HUES48 (cell line): ENCODE results near the gene SNRPA1.

ENCODE experiments used
- H3K27ac ChIP-seq: one replicate; pipeline ENCODE4 v1.7.0; 2013; ENCODE audit warnings: low read depth, low read length, inconsistent platforms
- H3K27me3 ChIP-seq: 2 replicates; pipeline ENCODE4 v1.6.1; 2013; ENCODE audit warnings: mild to moderate bottlenecking, low read length; ENCODE audit not compliant: control insufficient read depth, insufficient read depth
- H3K36me3 ChIP-seq: 2 replicates; pipeline ENCODE4 v1.6.1; 2013; ENCODE audit warnings: low read length; ENCODE audit not compliant: control insufficient read depth, insufficient read depth
- H3K4me1 ChIP-seq: 2 replicates; pipeline ENCODE4 v1.6.1; 2013; ENCODE audit warnings: mild to moderate bottlenecking, low read length; ENCODE audit not compliant: control insufficient read depth, insufficient read depth
- H3K4me3 ChIP-seq: 2 replicates; pipeline ENCODE4 v1.5.1; 2013; ENCODE audit warnings: mild to moderate bottlenecking, low read depth, low read length
- H3K9ac ChIP-seq: 2 replicates; pipeline ENCODE4 v1.6.1; 2013; ENCODE audit warnings: mild to moderate bottlenecking, low read depth, low read length, moderate library complexity
- H3K9me3 ChIP-seq: 2 replicates; pipeline ENCODE4 v1.6.1; 2013; ENCODE audit warnings: low read length; ENCODE audit not compliant: control insufficient read depth, insufficient read depth

SNRPA1 gene

DNA sequence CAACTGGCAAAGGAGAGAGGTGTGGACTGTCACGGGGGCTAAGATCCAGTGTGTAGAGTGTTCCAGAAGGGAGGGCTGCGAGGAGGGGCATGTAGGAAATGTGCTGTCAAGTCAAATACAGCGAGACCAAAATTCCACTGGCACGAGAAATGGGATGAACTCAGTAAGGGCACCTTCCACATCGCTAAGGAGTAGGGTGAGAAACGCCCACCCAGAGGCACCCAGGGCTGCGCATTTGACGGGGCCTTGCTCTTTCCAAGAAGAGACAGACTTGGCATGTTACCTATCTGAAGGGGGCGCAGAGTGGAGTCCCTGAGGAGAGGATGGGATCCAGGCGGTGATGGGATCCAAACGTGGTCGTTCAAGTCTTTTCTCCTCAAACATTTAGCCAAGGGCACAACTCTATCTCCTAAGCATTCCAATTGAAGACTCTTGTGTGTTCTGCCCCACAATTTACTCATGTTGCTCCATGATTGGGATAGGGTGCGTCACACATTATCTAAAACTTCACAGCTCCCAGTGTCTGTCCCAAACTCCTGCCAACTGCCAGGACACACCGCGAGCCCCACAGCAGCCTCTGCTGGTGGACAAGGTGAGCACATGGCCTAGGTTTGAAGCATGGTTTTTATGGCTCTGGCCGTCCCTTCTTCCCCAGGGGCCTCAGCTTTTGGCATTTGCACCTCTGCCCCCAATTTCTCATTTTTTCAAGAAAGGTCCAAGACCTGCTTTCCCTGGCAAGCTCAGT, 25.4 kb downstream of the SNRPA1 start:
- H3K36me3 ChIP-seq = peaks cover 53% of the 10 kb centered on the region
- H3K27ac ChIP-seq = no peak overlapping the region
- no peaks in the 10 kb centered on the region for H3K9me3 ChIP-seq
- H3K27me3 ChIP-seq = no peaks in the 10 kb centered on the region
- no peak overlapping the region for H3K9ac ChIP-seq
- no peak overlapping the region for H3K4me3 ChIP-seq
- 0 out of 2 replicates have a peak, but pooled peaks cover 4% of the 10 kb centered on the region for H3K4me1 ChIP-seq

DNA sequence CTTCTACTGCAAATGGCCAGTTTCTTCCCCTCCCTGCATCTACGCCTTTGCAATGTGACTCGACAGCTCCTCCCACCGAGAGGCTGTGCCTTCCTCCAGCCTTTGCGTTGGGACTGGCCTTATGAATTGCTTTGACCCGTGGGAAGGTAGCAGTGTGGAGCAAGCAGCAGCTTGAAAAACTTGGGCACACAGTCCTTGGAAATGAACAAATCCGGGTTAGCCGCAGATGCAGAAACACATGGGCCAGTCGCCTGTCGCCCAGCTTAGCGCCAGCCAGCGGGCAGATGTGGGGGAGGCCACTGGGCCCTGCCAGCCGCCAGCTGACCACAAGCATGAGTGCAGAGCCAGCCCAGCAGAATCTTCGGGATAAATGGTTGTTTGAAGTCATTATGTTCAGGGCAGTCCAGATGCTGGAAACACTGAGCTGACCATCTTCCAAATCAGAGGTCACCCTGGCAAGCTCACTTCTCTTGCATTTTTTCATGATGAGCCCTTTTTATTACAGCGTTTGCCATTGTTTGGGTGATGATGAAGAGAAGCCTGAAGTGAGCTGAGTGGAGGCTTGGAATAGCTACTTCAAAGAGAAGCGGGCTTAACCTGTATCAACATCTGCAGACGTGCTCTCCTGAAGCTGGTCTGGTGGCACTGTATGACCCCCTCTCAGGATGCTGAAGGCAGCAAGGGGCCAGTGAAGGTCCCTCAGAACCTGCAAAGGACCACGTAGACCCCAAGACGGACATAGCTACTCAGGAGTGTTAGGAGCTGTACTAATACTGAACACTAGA, 27.5 kb downstream of the SNRPA1 start:
- no peak overlapping the region for H3K27ac ChIP-seq

DNA sequence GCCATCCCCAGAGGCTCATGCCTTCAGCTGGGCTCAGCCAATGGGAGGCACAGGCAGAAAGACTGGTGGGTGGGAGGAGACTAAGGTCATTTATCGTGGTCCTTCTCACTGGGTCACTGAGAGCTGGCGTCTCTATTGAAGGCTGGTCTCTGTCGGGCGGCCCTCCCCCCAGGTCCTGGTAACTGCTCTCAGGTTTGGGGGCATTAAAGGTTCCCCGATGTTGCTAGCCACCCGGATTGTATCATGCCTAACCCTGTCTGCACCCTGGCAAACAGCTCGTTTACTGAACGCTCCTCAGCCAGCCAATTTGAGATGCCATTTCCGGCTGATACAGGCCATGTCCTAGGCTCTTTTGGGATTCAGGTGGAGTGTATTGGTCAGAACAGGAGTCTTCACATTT, 28.3 kb downstream of the SNRPA1 start:
- Histone ChIP-seq H3K36me3 (peaks cover 24% of the 10 kb centered on the region), H3K4me1 (0 out of 2 replicates have a peak, but pooled peaks cover 4% of the 10 kb centered on the region), H3K9ac (no peak overlapping the region), H3K4me3 (no peak overlapping the region), H3K27me3 (no peaks in the 10 kb centered on the region), H3K9me3 (no peaks in the 10 kb centered on the region), H3K27ac (no peak overlapping the region)

More for the DNA sequence above, 27.5 kb downstream of the SNRPA1 start:
- Histone ChIP-seq H3K27me3 (no peaks in the 10 kb centered on the region), H3K4me1 (0 out of 2 replicates have a peak, but pooled peaks cover 4% of the 10 kb centered on the region), H3K9ac (no peak overlapping the region), H3K9me3 (no peaks in the 10 kb centered on the region), H3K4me3 (no peak overlapping the region), H3K36me3 (peaks cover 31% of the 10 kb centered on the region)

DNA sequence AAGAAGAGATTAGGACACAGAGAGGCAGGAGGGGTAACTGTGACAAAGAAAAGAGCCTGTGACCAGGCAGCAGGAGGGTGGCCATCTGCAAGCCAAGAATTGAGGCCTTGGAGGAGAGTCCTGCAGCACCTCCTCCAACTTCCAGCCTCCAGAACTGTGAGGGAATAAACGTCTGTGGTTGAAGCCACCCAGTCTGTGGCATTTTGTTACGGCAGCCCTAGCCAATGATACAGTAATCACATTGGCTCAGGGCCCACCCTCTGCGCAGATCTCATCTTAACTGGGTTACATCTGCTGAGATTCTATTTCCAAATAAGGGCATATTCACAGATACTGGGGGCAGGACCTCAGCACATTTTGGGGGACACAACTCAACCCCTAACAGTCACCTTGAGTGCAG, 29.0 kb downstream of the SNRPA1 start:
- Histone ChIP-seq H3K4me3 (no peak overlapping the region), H3K27me3 (no peaks in the 10 kb centered on the region), H3K9me3 (no peaks in the 10 kb centered on the region), H3K27ac (no peak overlapping the region), H3K36me3 (peaks cover 17% of the 10 kb centered on the region), H3K4me1 (0 out of 2 replicates have a peak, but pooled peaks cover 4% of the 10 kb centered on the region), H3K9ac (no peak overlapping the region)

DNA sequence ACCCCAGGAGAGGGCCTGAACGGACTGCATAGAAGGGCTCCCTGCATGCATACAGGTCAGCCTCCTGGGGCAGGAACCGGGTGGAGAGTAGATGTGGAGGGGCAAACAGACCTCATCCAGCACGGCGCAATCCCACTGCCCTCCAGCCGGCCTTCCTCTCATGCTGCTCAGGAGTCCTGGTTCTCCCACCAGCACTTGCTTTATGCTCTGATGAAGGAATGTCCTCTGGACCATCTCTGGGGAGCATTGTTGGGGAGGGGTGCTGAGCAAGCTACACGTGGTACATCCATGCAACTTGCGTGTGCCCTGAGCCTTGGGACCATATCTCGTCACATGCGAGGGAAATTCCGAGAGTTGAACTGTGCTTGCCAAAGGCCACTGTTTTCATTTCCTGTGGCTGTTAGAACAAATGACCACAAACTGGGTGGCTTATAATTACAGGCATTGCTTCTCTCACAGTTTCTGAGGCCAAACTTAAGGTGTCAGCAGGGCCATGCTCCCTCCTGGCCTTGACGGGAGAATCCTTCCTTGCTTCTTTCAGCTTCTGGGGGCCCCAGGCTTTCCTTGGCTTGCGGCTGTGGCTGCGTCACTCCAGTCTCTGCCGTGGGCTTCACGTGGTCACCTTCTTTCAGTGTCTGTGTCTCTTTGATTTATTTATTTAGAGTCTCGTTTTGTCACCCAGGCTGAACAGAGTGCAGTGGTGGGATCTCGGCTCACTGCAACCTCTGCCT, 30.0 kb downstream of the SNRPA1 start:
- Histone ChIP-seq H3K4me3 (no peak overlapping the region), H3K27me3 (no peaks in the 10 kb centered on the region), H3K27ac (no peak overlapping the region), H3K9ac (no peak overlapping the region), H3K9me3 (no peaks in the 10 kb centered on the region), H3K4me1 (0 out of 2 replicates have a peak, but pooled peaks cover 4% of the 10 kb centered on the region), H3K36me3 (peaks cover 7% of the 10 kb centered on the region; the same call in 1 of the 2 replicates)

DNA sequence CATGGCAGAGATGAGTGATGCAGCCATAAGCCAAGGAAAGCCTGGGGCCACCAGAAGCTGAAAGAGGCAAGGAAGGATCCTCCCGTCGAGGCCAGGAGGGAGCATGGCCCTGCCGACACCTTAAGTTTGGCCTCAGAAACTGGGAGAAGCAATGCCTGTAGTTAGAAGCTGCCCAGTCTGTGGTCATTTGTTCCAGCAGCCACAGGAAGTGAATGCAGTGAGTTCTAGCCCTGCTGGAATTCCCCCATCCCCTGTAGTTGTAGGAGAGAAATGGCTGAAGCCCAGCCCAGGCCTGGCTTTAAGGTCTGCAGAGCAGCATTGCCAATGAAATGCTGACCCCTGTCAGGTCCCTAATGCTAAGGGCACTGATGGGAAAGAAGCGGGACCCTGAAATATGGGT, 31.0 kb downstream of the SNRPA1 start:
- Histone ChIP-seq H3K4me3 (no peak overlapping the region), H3K9me3 (no peaks in the 10 kb centered on the region)

DNA sequence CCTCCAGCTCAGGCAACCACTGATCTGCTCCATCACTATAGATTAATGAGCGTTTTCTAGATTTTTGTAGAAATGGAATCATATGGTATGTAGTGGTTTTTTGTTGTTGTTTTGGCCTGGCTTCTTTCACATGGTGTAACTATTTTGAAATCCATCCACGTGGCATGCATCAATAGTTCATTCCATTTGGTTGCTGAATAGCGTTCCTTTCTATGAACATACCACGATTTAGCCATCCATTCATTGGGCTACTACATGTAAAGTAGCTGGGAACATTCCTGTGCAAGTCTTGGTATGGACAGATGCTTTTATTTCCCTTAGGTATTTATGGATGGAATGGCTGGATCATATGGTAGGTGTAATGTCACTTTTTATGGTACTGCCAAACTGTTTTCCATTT, 32.5 kb downstream of the SNRPA1 start:
- no peaks in the 10 kb centered on the region for H3K9me3 ChIP-seq
- H3K36me3 ChIP-seq = no peaks in the 10 kb centered on the region
- no peak overlapping the region for H3K27ac ChIP-seq
- H3K4me1 ChIP-seq = peaks cover 12% of the 10 kb centered on the region
- no peak overlapping the region for H3K9ac ChIP-seq
- H3K27me3 ChIP-seq = no peaks in the 10 kb centered on the region
- no peak overlapping the region for H3K4me3 ChIP-seq

More for the DNA sequence above, 31.0 kb downstream of the SNRPA1 start:
- Histone ChIP-seq H3K9ac (no peak overlapping the region), H3K36me3 (no peaks in the 10 kb centered on the region), H3K27ac (no peak overlapping the region), H3K4me1 (0 out of 2 replicates have a peak, but pooled peaks cover 4% of the 10 kb centered on the region), H3K27me3 (no peaks in the 10 kb centered on the region)

DNA sequence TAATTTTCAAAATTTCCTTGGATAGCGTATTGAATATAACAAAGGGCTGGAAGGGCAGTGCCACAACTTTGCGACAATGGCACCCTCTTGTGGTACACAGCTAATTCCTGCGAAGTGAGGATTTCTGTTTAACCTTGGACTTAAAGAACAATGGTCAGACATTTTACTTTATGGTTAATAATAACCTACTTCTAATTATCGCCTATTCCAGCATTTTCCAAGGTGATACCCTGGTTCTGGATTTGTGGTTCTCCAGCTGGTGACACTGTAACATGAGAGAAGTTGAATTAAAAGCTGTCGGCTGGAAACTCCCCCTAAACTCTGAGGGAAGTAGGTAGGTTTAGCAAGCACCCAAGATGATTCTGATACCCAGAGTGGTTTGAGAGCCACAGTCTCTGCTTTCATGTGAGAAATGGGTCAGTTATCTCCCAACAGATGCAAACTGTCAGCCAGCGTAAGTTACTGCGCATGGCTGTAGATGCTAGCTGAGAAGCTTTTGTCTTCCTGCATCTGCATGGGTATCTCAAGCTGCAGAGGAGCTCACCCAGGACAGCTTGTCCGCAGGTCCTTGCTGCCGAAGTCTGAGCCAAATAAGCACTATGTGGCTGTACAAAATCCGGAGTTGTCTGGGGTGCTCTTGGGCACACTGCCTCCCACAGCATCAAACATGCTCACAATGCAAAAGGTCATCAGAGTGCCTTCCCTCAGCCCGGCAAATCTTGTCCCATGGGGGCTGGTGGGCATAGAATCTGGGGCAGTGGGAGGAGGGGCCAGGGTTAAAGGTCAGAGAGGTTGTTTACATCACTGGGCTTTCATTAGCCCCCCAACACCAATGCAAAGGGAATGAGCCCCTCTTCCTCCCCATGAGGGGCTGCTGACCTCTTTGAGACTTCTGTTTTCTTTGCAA, 36.6 kb downstream of the SNRPA1 start:
- H3K4me1 ChIP-seq = peaks cover 15% of the 10 kb centered on the region
- H3K4me3 ChIP-seq = no peak overlapping the region
- no peaks in the 10 kb centered on the region for H3K27me3 ChIP-seq
- H3K9me3 ChIP-seq = no peaks in the 10 kb centered on the region
- no peak overlapping the region for H3K27ac ChIP-seq
- peak overlapping the region; percentile 25; the same call in 1 of the 2 replicates for H3K9ac ChIP-seq
- no peaks in the 10 kb centered on the region for H3K36me3 ChIP-seq

DNA sequence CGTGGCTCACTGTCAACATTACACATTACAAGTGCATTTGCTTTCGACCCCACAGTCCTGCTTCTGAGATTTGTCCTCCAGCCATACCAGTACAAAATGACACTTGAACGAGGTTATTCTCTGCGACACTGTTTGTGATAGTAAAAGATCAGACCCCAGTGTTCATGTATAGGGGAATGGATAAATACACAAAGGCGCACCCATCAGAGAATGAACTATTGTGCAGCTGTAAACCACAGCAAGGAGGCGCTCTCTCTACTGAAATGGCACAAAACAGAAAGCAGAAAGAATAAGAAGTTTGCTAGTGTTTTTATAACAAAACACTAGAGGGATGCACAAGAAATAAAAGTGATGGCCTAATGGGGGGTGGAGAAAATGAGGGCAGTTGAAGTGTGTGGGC, 38.3 kb downstream of the SNRPA1 start:
- peaks cover 23% of the 10 kb centered on the region for H3K4me1 ChIP-seq
- H3K27ac ChIP-seq = no peak overlapping the region
- no peak overlapping the region for H3K4me3 ChIP-seq
- no peaks in the 10 kb centered on the region for H3K36me3 ChIP-seq
- H3K9me3 ChIP-seq = no peaks in the 10 kb centered on the region
- H3K27me3 ChIP-seq = peaks cover 8% of the 10 kb centered on the region; the same call in 1 of the 2 replicates
- H3K9ac ChIP-seq = no peak overlapping the region

DNA sequence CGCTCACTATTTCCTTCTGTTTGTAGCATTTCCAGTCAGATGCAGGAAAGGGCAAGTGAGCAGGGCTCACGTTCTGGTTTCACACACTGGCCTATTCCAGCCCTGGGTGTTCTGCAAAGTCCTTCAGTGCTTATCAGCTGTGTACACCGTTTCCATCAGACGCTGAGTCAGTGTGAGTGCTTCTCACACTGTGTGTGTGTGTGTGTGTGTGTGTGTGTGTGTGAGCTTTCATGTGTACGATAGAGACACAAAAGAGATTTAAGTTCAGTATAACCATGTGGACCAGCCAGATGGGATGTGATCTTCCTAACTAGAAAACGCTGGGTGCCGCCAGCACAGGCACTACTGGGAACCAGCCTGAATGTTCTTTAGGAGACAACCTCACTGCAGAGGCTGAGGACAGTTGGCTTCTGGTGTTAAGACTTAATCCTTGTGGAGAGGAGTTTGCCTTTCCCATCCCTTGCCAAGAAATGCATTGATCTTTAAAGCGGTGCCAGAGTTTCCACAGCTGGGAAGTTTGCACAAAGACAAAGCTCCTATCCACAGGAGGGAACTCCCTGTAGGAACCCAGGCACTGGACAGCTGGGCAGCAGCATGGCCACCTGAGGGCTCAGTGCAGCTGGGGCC, 39.3 kb downstream of the SNRPA1 start:
- peaks cover 8% of the 10 kb centered on the region; the same call in 1 of the 2 replicates for H3K27me3 ChIP-seq
- H3K36me3 ChIP-seq = no peaks in the 10 kb centered on the region
- H3K4me3 ChIP-seq = no peak overlapping the region
- H3K4me1 ChIP-seq = peaks cover 23% of the 10 kb centered on the region
- no peaks in the 10 kb centered on the region for H3K9me3 ChIP-seq
- no peak overlapping the region for H3K9ac ChIP-seq
- H3K27ac ChIP-seq = no peak overlapping the region
